NOMO-1 treated with dmso at 0.1 percent for 144 hours (cell line): ENCODE results near the gene EEF1A2.
A peak's percentile ranks its signal among the peaks of the same experiment; 100 is the strongest.

Experiments
- DNase-seq: peaks from one replicate; lab custom pipeline; 2025; ENCODE audit not compliant: unreplicated experiment; lab: John Stamatoyannopoulos, UW

Gene EEF1A2

DNA sequence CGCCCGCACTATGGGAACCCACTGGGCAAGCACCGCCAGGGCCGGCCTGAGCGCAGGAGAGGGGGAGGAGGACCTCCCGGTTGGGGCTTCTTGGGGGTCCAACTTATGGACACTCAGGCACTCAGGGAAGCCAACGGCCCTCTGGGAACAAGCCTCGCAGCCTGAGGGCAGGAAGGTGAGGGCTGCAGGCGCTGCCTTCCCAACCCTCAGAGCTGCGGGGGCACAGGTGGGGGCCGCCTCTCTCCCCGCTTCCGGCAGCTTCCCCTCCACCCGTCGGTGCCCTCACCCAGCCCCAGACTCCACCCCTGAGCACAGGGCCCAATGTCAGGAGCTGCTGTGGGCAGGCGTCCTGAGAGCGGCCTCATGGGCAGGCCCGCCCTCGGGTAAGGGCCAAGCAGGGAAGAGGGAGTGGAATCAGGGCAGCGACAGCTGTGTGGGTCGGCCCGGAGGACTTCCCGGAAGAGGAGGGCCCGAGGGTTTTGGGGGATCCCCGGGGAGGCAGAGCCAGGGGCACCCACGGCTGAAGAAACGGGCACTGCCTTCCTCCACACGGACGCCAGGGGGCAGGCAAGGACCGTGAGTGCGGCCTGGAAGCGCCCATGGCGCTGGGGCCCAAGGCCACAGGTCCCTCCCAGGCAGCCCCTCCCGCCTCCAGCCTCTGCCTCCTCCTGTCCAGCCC lies 38.8 kb upstream of the EEF1A2 start:
- peak; percentile 96 for DNase-seq

DNA sequence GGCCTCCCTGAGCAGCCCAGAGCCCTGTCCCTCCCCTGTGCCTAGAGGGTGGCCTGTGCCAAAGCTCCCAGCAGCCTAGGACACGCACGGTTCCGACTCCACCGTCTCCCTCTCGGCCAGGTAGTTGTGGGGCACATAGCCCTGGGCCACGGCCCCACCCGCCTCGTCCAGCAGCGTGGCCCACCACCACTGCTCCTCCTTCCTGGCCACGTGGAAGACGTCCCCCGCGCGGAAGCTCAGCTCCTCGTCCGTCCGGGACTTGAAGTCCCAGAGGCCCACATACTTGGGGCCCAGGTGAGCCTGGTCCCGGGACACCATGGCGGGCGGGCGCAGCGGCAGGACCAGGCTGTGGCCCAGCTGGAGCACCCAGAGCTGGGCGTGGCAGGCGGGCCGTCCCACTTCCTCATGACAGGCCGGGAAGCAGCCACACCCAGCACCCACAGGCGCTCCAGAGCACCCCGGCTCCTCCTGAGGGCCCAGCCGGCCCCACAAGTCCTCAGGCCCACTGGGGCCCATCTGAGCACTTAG lies 38.2 kb upstream of the EEF1A2 start, which contains the start of gene PTK6:
PTK6 (minus strand) TSS at position 380 of the 528 bp plus-strand sequence; CDS start at position 318, 62 bp downstream.
- peak; percentile 19 for DNase-seq

DNA sequence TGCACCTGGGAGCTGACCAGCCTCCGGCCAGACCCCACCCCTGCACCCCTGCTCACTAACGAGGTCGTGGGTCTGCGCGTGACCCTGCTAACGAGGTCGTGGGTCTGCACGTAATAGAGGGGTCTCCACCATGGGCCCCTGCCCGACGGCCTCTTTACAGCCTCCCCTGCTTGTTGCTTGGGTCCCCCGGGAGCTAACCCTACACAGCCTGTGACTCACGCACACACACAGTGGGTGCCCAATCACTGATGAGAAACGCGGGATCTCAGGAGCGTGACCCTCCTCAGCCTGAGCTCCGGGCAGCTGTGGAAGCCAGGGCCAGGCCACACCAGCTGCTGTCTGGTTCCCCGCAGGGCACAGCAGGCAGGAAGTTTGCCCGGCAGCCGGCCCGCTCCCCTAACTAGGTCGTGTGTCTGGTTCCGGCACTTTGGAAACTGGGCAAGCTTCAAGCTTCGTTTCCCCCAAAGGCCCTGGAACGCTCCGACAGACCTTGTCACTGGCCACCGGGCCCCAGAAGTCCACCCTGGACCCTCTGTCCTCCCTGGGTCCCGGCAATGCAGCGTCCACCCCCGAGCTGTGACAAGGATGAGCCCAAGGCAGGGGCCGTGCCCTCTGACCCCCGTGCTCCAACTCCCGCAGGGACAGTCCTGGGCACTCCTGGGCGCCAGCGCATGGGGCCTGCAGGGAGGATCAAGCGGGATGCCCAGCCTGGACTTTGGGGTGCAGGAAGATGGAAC lies 37.5 kb upstream of the EEF1A2 start:
- DNase-seq, result no peak

DNA sequence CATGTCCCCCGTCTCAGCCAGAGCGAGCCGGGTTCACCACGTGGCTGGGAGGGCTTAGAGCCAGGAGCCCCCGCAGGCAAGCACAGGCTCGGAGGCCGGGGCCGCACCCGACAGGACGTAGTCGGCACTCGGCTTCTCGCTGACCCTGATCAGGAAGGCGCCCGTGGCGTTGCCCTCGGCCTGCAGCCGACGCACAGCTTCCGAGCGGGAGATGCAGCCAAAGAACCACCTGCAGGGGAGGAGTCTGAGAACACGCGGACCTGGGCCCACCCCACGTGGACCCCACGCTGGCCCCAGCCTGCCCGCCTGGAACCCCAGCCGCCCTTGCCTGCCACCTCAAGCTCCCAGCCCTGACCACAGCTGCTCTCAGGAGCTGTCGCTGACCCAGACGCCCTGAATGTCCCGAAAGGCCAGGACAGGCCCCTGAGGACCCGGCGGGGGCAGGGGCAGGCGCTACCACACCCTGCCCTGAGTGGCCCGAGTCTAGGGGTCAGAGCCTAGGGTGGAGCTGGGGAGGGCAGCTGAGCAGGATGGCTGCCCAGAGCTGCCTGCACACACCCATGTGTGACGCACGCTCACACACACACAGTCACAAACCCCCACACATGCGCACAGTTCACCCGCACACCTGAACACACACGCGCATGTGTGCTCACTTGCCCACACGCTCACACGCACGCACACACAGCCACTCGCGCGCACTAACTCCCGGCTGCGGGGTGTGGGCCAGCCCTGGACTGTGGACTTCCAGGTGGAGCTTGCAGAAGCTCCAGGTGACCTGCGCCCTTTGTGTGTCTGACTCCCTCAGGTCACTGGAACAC lies 36.2 kb upstream of the EEF1A2 start:
- DNase-seq, result no peak

DNA sequence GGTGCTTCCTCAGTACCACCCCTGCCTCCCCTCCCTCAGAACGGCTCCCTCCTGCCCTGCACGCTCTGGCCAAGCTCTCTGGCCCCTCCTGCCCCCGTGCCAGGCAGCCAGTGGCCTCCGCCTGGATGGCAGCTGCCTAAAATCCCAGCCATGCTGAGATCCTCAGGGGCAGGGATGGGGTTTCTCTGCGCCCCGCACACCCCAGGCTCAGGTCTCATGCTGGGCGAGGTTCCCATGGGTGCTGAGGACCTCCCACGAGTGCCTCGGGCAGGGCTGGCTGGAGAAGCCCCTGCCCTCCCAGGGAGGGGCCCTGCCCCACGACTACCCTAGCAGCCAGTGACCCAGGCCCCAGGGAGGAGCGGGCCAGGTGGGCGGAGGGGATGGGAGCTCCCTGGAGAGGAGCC lies 35.5 kb upstream of the EEF1A2 start:
- DNase-seq, result no peak

DNA sequence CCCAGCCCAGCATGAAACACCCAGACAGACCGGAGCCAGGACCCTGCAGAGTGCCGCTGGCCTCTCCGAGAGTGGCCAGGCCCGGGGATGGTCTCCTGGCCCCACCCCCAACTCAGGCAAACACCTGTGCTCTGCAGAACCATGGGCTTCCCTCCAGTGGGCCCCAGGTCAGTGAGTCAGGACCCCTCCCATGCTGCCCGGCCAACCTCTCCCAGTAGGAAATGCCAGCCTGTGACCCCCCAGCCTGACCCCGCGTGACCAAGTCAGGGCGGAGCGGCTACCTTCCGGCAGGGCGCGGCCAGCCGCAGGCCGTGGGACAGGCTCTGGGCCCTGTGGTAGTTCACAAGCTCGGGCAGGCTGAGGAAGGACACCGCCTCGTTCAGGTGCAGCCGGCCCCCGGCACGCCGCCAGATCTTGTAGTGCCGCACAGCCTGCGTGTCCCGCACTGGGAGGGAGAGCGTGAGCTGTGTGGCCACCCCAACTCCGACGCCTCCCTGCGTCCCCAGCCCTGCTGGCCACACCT lies 35.0 kb upstream of the EEF1A2 start:
- no peak for DNase-seq

DNA sequence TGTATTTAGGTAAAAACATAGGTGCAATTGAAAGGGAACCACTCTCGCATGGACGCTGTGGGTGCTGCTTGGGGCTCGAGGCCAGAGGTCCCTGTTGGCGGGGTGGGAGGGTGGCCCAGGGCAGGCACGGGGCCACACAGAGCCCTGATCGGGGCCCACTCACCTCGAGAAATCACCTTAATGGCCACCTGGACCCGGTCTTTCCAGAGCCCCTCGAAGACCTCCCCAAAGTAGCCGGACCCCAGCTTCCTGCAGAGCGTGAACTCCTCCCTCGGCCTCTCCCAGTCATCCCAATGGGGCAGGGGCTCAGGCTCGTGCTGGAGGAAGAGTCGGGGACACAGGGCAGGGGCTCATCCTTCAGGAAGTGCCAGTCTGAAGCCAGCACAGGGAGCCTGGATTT lies 34.5 kb upstream of the EEF1A2 start:
- no peak for DNase-seq

DNA sequence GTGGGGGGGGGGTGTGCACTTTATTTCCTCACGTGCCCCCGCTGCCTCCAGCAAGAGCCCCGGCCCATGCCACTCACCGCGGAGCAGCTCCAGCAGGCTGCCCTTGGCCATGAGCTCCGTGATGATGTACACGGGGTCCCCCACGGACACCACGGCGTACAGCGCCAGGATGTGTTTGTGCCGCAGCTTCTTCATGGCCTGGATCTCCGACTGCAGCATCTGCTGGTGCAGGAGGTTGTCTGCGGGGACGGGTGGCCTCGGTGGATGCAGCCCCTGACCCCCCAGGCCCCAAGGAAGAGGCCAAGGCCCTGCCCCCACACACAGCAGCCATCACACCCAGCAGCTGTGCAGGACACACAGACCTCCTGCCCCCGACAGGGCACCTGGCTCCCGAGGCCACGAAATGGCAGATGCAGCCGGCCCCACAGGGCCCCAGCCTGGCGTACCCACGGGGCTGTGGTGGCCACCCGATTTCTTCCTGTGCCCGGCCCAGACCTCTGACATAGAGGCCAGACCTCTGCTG lies 33.6 kb upstream of the EEF1A2 start:
- no peak for DNase-seq

DNA sequence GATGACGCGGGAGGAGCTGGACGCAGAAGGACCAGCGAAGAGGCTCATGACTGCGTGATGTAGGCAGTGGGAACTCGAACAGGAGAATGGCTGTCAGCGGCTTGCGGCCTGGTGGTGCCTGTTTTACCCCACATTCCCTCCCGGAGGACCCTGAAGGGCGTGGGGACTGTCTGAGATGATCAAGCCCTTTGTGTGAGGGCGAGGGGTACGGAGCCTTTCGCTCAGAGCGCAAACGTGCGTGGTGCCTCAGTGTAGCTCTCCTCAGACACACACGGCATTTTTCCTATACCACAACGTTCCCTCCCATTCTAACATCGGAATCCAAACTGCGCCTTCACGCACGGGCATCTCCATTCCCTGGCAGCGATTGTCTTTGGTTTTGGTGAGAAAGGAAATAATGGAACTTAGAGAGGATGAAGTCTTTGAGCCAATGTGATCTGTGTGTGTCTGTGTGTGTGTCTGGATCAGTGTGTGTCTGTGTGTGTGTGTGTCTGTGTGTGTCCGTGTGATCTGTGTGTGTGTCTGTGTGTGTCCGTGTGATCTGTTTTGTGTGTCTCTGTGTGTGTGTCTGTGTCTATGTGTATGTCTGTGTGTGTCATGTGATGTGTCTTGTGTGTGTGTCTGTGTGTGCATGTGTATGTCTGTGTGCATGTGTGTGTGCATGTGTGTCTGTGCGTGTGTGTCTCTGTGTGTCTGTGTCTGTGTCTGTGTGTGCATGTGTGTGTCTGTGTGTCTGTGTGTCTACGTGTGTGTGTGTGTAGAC lies 33.0 kb upstream of the EEF1A2 start:
- DNase-seq, result no peak

DNA sequence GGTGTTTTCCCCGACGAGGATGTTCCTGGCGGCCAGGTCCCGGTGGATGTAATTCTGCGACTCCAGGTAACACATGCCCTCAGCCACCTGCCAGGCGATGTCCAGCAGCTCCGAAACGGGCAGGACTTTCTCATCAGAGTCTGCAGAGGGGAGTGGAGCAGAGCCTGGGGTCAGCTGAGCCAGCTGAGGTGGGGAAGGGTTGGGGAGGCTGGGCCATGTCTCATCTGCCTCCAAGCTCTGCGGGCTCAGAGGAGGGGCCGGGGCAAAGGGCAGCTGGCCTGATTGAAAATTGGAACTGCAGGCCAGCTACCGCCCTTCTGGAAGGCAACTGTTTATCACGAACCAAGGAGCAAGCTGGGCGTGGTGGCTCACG lies 31.9 kb upstream of the EEF1A2 start:
- DNase-seq, result no peak

DNA sequence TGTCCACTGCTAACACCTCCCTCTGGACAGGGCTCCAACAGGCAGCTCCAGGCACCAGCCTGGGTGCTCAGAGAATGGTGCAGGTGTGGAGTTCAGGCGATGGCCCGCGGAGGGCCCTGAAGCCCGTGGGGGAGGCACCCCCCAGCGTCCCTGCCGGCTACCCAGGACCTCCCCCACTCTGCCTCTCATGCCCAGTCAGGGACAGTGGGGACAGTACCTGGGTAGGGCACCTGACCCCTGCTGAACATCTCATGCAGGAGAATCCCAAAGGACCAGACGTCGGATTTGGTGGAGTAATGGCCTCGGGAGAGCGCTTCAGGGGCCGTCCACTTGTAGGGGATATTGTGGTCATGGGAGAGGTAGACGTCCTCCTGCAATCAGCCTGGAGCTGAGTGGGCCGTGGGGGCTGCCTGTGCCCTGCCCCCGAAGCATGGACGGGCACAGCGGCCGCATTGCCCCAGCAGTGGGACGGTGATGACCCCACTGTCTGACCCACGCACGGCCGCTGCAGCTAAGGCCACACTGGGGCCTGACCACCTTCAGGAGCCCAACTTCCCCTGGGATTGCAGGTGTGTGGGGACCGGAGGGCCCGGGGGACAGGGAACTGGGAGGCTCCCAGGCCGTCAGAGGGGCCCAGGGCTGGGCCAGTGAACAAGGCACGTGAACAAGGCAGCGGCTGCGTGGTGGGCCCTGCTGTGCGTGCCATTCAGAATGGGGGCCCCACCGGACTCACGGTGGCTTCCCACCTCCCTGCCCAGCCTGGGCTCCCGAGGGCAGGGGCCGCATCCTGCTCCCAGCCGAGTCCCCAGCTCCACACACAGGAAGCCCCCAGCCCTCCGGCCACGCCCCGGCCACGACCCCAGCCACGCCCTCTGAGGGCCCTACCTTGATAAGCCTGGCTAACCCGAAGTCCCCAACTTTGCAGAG lies 31.2 kb upstream of the EEF1A2 start:
- DNase-seq, result no peak

DNA sequence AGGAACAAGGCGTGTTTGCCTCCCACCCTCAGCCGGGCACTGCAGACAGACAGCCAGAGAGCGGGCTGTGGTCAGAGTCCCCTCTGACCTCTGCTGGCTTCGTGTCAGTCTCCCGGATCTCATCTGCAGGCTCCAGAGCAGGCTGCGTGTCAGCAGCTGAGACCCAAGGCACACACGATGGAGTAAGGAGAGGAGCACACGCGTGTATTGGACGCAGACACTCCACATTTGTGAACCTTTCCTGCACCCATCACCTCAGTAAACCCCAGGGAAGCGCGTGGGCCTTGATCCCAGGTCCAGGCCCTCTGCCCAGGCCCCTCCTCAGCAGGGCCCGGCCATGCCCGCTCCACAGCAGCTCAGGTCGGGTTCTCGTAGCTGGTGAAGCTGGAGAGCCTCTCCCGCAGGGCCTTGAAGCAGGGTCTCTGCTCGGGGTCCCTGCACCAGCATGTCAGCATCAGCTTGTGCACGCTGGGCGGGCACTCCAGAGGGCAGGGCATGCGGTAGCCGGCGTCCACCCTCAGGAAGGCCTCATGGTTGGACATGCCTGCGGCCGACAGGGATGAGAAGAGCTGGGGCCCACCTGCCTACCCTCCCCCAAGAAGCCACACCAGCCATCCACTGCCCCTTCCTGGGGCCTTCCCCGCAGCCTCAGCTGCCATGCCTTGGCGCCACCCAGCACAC lies 30.4 kb upstream of the EEF1A2 start:
- DNase-seq, result no peak

DNA sequence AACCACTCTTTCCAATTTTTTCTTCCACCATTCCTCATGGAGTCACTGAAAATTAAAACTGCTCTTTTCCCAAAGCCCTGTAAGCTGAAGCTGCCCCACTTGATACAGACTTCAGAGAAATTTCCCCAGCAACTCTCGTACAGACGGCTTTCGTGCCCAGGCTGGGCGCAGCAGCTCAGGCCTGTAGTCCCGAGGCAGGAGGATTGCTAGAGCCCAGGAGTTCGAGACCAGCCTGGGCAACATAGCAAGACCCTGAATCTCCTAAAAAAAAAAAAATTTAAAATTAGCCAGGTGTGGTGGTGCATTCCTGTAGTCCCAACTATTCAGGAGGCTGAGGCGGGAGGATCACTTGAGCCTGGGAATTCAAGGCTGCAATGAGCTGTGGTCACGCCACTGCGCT lies 28.3 kb upstream of the EEF1A2 start:
- no peak for DNase-seq

DNA sequence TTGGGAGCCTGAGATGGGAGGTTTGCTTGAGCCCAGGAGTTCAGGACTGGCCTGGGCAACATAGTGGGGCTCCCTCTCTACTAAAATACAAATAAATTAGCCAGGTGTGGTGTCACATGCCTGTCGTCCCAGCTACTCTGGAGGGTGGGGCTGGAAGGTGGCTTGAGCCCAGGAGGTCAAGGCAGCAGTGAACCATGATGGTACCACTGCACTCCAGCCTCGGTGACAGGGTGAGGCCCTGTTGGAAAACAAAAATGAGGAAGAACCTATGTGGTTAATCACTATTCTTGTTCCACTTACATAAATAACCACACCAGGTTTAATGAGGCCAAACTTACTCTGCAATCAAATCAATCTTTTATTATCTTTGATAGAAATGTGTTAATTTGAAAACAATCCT lies 27.1 kb upstream of the EEF1A2 start:
- DNase-seq, result peak; percentile 20

DNA sequence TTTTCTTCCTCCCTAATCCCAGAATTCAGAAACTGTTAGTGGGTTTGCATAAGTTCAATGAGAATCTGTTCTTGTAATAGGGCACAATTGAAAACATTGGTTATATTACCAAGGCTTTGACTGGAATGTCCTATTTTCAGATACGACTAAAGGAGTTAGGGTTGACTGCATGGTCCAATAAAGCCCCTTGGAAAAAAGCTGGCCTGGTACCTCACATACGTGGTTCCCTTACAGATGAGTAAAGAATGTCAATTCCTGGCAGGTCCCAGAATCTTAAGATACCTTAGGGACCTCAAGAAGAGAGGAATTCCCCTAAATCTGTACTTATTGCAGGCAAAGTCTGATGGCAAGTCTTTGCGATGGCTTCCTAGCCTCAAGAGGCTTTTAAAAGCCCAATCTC lies 26.3 kb upstream of the EEF1A2 start:
- no peak for DNase-seq

DNA sequence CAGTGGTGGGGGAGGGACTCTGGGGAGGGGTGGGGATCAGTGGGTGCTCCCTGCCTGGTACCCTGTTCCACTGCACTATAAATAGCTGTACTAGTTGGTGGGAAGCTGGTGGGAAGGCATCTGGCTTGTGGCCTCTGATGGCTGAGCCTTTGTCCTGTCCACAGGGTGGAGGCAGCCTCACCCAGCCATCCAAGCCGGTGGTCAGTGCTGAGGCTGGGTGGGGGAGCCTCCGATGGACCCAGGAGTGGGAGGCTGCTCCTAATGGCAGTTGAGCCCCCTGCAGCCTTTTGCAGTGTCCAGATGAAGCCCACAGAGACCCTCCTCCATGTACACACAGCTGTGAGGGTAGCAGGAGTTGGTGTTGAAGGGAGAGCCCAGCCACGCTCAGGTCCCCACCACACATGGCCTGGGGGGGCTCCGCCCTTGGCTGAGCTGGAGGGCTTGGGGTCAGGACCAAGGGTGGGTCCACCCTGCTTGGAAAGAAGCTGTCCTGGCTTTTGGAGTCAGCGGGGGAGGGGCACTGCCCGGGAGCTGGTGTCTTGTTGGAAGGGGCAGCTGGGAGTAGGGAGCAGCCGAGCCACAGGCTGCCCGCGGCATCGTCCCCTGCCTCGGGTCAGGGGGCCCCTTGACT lies 24.2 kb upstream of the EEF1A2 start:
- no peak for DNase-seq

DNA sequence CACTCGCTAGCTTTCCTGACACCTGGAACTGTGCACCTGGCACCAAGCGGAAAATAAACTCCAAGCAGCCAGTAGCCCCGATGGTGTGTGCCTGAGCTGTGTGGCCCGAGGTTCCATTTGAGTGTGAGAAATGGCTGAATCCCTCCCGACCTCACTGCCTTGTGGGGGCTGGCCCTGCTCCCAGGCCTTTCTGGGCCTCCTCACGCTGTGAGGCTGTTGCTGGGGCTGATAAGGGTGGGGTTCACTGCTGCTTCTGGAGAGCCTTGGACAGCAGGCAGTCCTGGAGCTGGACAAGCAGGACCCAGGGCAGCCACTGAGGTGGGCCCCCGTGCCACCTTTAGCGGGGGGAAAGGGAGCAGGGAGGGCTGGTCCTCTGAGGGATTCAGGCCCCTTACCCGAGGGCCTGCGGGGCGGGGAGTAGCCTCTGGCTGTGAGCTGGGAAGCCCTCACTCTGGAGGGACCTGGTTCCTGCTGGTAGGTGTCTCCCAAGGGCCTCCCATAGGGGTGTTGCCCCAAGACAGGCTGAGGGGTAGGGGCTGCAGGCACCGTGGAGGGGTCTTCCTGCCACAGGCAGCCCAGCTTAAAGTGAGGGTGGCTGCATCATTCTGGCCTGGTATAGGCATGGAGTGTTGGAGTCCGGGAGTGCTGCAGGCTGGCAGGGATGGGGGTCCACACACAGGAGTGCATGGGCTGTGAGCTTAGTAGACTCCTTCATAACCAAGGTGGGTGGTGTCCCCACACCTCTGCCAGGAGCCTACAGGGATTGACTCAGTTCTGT lies 23.4 kb upstream of the EEF1A2 start:
- no peak for DNase-seq

DNA sequence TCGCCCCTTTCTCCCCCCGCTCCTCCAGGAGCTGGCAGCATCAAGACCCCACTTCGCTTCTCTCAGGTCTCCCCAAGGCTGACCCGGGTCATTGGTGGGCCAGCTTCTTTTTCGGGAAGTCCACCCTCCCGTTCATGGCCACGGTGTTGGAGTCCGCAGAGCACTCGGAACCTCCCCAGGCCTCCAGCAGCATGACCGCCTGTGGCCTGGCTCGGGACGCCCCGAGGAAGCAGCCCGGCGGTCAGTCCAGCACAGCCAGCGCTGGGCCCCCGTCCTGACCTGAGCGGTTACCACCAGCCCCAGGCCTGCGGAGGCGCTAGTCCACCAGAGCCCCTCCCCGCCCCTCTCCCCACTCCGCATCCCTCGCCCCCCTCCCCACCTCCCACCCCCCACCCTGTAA lies 22.7 kb upstream of the EEF1A2 start:
- no peak for DNase-seq
